WTC11 (cell line): ENCODE data around the gene C1orf159.

ENCODE experiments used
- ETV6 ChIP-seq: sonication (generic); formaldehyde crosslinking; IDR thresholded peaks from 2 replicates; pipeline ENCODE4 v1.8.1; 2022; ENCODE audit warnings: mild to moderate bottlenecking, missing genetic modification reagents
- FOXJ3 ChIP-seq: sonication (generic); formaldehyde crosslinking; IDR thresholded peaks from 2 replicates; pipeline ENCODE4 v1.9.0; 2021; ENCODE audit warnings: missing genetic modification reagents, mild to moderate bottlenecking, borderline replicate concordance
- IRF2 ChIP-seq: sonication (generic); formaldehyde crosslinking; IDR thresholded peaks from 2 replicates; pipeline ENCODE4 v1.8.0; 2022; ENCODE audit warnings: low read depth, missing genetic modification reagents, borderline replicate concordance
- JUN ChIP-seq: sonication (generic); formaldehyde crosslinking; IDR thresholded peaks from 2 replicates; pipeline ENCODE4 v1.8.0; 2023; ENCODE audit warnings: mild to moderate bottlenecking, missing genetic modification reagents
- NFATC4 ChIP-seq: fragments of 250-450 bp; sonication (Bioruptor Pico); IDR thresholded peaks from 2 replicates; pipeline ENCODE4 v1.9.0; 2021; ENCODE audit warnings: mild to moderate bottlenecking
- SP1 ChIP-seq: sonication (generic); formaldehyde crosslinking; conservative IDR thresholded peaks from 2 replicates; pipeline ENCODE4 v1.8.1; 2022; ENCODE audit warnings: missing genetic modification reagents
- ZNF138 ChIP-seq: sonication (generic); formaldehyde crosslinking; conservative IDR thresholded peaks from 2 replicates; pipeline ENCODE4 v1.8.1; 2022; ENCODE audit warnings: mild to moderate bottlenecking, moderate library complexity, missing genetic modification reagents
- ZNF232 ChIP-seq: sonication (generic); formaldehyde crosslinking; IDR thresholded peaks from 2 replicates; pipeline ENCODE4 v1.8.0; 2022; ENCODE audit warnings: mild to moderate bottlenecking, missing genetic modification reagents
- TF ChIP-seq, protein P1 (sequence below): fragments of 200-600 bp; IDR thresholded peaks from 2 replicates; pipeline ENCODE4 v1.8.0; 2022; ENCODE audit warnings: antibody characterized with exemption
- TF ChIP-seq, protein P2 (sequence below): sonication (generic); formaldehyde crosslinking; IDR thresholded peaks from 2 replicates; pipeline ENCODE4 v1.8.0; 2022; ENCODE audit warnings: missing genetic modification reagents
- TF ChIP-seq, protein P3 (sequence below): sonication (generic); formaldehyde crosslinking; IDR thresholded peaks from 2 replicates; pipeline ENCODE4 v1.8.0; 2022; ENCODE audit warnings: mild to moderate bottlenecking, missing genetic modification reagents

DNA sequence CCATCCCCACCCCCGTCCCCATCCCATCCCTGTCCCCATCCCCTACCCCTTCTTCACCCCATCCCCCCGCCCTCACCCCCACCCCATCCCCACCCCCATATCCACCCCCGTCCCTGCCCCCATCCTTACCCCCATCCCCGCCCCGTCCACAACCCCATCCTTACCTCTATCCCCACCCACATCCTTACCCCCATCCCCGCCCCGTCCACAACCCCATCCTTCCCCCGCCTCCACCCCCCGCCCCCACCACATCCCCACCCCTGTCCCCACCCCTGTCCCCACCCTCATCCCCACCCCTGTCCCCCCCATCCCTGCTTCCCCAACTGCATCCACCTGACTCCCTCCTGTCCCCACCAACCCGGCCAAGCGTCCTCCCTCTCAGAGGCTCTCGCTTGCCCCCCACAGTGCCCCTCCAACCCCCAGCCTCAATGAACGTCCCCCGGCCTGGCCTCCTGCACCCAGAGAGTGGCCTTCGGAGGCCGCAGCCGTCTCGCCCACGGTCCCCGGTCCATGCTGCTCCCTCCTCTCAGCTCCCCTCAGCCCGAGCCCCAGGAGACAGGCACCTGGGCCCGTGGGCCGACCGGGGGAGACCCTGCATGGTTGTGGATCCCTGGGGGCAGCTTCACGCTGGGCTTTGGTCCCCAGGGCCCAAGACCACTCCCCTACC is 25.5 kb upstream of the C1orf159 start:
- TF ChIP-seq ZNF232 (CRISPR knock-in tag) (no peak), NFATC4 (CRISPR knock-in tag) (no peak), SP1 (CRISPR knock-in tag) (no peak), ETV6 (CRISPR knock-in tag) (no peak), ZNF138 (CRISPR knock-in tag) (no peak), IRF2 (CRISPR knock-in tag) (no peak), FOXJ3 (CRISPR knock-in tag) (no peak), JUN (no peak)
- TF ChIP-seq, protein P1, sequence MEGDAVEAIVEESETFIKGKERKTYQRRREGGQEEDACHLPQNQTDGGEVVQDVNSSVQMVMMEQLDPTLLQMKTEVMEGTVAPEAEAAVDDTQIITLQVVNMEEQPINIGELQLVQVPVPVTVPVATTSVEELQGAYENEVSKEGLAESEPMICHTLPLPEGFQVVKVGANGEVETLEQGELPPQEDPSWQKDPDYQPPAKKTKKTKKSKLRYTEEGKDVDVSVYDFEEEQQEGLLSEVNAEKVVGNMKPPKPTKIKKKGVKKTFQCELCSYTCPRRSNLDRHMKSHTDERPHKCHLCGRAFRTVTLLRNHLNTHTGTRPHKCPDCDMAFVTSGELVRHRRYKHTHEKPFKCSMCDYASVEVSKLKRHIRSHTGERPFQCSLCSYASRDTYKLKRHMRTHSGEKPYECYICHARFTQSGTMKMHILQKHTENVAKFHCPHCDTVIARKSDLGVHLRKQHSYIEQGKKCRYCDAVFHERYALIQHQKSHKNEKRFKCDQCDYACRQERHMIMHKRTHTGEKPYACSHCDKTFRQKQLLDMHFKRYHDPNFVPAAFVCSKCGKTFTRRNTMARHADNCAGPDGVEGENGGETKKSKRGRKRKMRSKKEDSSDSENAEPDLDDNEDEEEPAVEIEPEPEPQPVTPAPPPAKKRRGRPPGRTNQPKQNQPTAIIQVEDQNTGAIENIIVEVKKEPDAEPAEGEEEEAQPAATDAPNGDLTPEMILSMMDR: no peak
- TF ChIP-seq, protein P2, sequence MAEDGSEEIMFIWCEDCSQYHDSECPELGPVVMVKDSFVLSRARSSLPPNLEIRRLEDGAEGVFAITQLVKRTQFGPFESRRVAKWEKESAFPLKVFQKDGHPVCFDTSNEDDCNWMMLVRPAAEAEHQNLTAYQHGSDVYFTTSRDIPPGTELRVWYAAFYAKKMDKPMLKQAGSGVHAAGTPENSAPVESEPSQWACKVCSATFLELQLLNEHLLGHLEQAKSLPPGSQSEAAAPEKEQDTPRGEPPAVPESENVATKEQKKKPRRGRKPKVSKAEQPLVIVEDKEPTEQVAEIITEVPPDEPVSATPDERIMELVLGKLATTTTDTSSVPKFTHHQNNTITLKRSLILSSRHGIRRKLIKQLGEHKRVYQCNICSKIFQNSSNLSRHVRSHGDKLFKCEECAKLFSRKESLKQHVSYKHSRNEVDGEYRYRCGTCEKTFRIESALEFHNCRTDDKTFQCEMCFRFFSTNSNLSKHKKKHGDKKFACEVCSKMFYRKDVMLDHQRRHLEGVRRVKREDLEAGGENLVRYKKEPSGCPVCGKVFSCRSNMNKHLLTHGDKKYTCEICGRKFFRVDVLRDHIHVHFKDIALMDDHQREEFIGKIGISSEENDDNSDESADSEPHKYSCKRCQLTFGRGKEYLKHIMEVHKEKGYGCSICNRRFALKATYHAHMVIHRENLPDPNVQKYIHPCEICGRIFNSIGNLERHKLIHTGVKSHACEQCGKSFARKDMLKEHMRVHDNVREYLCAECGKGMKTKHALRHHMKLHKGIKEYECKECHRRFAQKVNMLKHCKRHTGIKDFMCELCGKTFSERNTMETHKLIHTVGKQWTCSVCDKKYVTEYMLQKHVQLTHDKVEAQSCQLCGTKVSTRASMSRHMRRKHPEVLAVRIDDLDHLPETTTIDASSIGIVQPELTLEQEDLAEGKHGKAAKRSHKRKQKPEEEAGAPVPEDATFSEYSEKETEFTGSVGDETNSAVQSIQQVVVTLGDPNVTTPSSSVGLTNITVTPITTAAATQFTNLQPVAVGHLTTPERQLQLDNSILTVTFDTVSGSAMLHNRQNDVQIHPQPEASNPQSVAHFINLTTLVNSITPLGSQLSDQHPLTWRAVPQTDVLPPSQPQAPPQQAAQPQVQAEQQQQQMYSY (CRISPR knock-in tag): no peak
- TF ChIP-seq, protein P3, sequence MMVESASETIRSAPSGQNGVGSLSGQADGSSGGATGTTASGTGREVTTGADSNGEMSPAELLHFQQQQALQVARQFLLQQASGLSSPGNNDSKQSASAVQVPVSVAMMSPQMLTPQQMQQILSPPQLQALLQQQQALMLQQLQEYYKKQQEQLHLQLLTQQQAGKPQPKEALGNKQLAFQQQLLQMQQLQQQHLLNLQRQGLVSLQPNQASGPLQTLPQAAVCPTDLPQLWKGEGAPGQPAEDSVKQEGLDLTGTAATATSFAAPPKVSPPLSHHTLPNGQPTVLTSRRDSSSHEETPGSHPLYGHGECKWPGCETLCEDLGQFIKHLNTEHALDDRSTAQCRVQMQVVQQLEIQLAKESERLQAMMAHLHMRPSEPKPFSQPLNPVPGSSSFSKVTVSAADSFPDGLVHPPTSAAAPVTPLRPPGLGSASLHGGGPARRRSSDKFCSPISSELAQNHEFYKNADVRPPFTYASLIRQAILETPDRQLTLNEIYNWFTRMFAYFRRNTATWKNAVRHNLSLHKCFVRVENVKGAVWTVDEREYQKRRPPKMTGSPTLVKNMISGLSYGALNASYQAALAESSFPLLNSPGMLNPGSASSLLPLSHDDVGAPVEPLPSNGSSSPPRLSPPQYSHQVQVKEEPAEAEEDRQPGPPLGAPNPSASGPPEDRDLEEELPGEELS (CRISPR knock-in tag): no peak
